Mesenchymal stem cell (in vitro differentiated cells and primary cell): ENCODE data around the gene RPL10.
A peak's percentile ranks its signal among the peaks of the same experiment; 100 is the strongest.

ENCODE experiments used
- DNase-seq: peaks from one replicate; pipeline ENCODE4 v3.0.0-alpha.2; 2013
- H2AFZ ChIP-seq: one replicate; pipeline ENCODE4 v1.6.1; 2013; ENCODE audit warnings: low read depth, mild to moderate bottlenecking, control low read depth, inconsistent platforms, low read length, moderate library complexity
- H2AK5ac ChIP-seq: 2 replicates; pipeline ENCODE4 v1.6.1; 2013; ENCODE audit warnings: low read length, moderate library complexity, mild to moderate bottlenecking, inconsistent platforms; ENCODE audit not compliant: severe bottlenecking
- H2BK120ac ChIP-seq: one replicate; pipeline ENCODE4 v1.6.1; 2013; ENCODE audit warnings: low read depth, mild to moderate bottlenecking, inconsistent platforms, low read length, moderate library complexity
- H2BK12ac ChIP-seq, 2 experiments: one replicate each; pipeline ENCODE4 v1.6.1; 2013; ENCODE audit warnings: inconsistent platforms in 2 of 2, low read length in 2 of 2, mild to moderate bottlenecking in 2 of 2, moderate library complexity in 2 of 2, control low read depth in 1 of 2
- H2BK15ac ChIP-seq: one replicate; pipeline ENCODE4 v1.6.1; 2013; ENCODE audit warnings: mild to moderate bottlenecking, low read depth, inconsistent platforms; ENCODE audit not compliant: poor library complexity, severe bottlenecking
- H2BK5ac ChIP-seq: 2 replicates; pipeline ENCODE4 v1.6.1; 2013; ENCODE audit warnings: low read depth, mild to moderate bottlenecking, low read length, control low read depth, inconsistent platforms; ENCODE audit not compliant: poor library complexity, severe bottlenecking
- H3K14ac ChIP-seq, 2 experiments: one replicate each; pipeline ENCODE4 v1.6.1; 2013; ENCODE audit warnings: inconsistent platforms in 2 of 2, low read length in 2 of 2, control low read depth in 1 of 2, mild to moderate bottlenecking in 1 of 2, moderate library complexity in 1 of 2
- H3K18ac ChIP-seq, 2 experiments: one replicate each; pipeline ENCODE4 v1.6.1; 2013; ENCODE audit warnings: inconsistent platforms in 2 of 2, low read length in 2 of 2, control low read depth in 1 of 2, low read depth in 1 of 2, mild to moderate bottlenecking in 1 of 2
- H3K23ac ChIP-seq, 2 experiments: one replicate each; pipeline ENCODE4 v1.6.1; 2013; ENCODE audit warnings: inconsistent platforms in 2 of 2, low read length in 2 of 2, mild to moderate bottlenecking in 2 of 2, moderate library complexity in 2 of 2, control low read depth in 1 of 2
- H3K27ac ChIP-seq: 2 replicates; pipeline ENCODE4 v1.5.1; 2013; ENCODE audit warnings: mild to moderate bottlenecking, moderate library complexity, low read length, control low read depth, inconsistent platforms; ENCODE audit not compliant: poor library complexity, severe bottlenecking
- H3K27me3 ChIP-seq, 2 experiments: 2 replicates each; pipeline versions ENCODE4 v1.6.1 to v1.7.0; 2013; ENCODE audit warnings: low read length in 2 of 2, mild to moderate bottlenecking in 2 of 2, moderate library complexity in 2 of 2, control low read depth in 1 of 2, inconsistent platforms in 1 of 2; ENCODE audit not compliant: control insufficient read depth in 1 of 2, insufficient read depth in 1 of 2
- H3K36me3 ChIP-seq, 2 experiments: 2 replicates each; pipeline versions ENCODE4 v1.6.1 to v1.7.0; 2013; ENCODE audit warnings: low read length in 2 of 2, control low read depth in 1 of 2, inconsistent platforms in 1 of 2, low read depth in 1 of 2, mild to moderate bottlenecking in 1 of 2; ENCODE audit not compliant: insufficient read depth in 2 of 2, control insufficient read depth in 1 of 2
- H3K4ac ChIP-seq, 2 experiments: one replicate each; pipeline ENCODE4 v1.6.1; 2013; ENCODE audit warnings: inconsistent platforms in 2 of 2, low read length in 2 of 2, mild to moderate bottlenecking in 2 of 2, moderate library complexity in 2 of 2, control low read depth in 1 of 2, low read depth in 1 of 2
- H3K4me1 ChIP-seq: 2 replicates; pipeline ENCODE4 v1.6.1; 2013; ENCODE audit warnings: low read depth, low read length, control low read depth; ENCODE audit not compliant: control insufficient read depth, insufficient read depth
- H3K4me2 ChIP-seq: 2 replicates; pipeline ENCODE4 v1.6.1; 2013; ENCODE audit warnings: low read length, mild to moderate bottlenecking, inconsistent platforms; ENCODE audit not compliant: poor library complexity, severe bottlenecking
- H3K4me3 ChIP-seq, 2 experiments: 2 replicates each; pipeline versions ENCODE4 v1.5.1 to v1.7.0; 2013; ENCODE audit warnings: low read length in 2 of 2, mild to moderate bottlenecking in 2 of 2, control low read depth in 1 of 2, low read depth in 1 of 2; ENCODE audit not compliant: insufficient read depth in 1 of 2
- H3K79me1 ChIP-seq: replicated peaks from 2 replicates; pipeline ENCODE4 v1.6.1; 2013; ENCODE audit warnings: mild to moderate bottlenecking, control low read depth, low read length, inconsistent platforms; ENCODE audit not compliant: poor library complexity, severe bottlenecking
- H3K9ac ChIP-seq: 2 replicates; pipeline ENCODE4 v1.7.0; 2013; ENCODE audit warnings: mild to moderate bottlenecking, low read length, moderate library complexity
- H3K9me3 ChIP-seq: 2 replicates; pipeline ENCODE4 v1.7.0; 2013; ENCODE audit warnings: mild to moderate bottlenecking, low read length; ENCODE audit not compliant: control insufficient read depth
- H4K8ac ChIP-seq: one replicate; pipeline ENCODE4 v1.6.1; 2013; ENCODE audit warnings: inconsistent platforms, mild to moderate bottlenecking, low read length, moderate library complexity
- H4K91ac ChIP-seq: one replicate; pipeline ENCODE4 v1.6.1; 2013; ENCODE audit warnings: mild to moderate bottlenecking, low read length, inconsistent platforms
- WGBS: methylation state at CpG from one replicate; pipeline ENCODE4 v1.1.7; 2013; ENCODE audit warnings: mixed read lengths; 5-methylcytosine and 5-hydroxymethylcytosine counted together

The RPL10 gene

DNA sequence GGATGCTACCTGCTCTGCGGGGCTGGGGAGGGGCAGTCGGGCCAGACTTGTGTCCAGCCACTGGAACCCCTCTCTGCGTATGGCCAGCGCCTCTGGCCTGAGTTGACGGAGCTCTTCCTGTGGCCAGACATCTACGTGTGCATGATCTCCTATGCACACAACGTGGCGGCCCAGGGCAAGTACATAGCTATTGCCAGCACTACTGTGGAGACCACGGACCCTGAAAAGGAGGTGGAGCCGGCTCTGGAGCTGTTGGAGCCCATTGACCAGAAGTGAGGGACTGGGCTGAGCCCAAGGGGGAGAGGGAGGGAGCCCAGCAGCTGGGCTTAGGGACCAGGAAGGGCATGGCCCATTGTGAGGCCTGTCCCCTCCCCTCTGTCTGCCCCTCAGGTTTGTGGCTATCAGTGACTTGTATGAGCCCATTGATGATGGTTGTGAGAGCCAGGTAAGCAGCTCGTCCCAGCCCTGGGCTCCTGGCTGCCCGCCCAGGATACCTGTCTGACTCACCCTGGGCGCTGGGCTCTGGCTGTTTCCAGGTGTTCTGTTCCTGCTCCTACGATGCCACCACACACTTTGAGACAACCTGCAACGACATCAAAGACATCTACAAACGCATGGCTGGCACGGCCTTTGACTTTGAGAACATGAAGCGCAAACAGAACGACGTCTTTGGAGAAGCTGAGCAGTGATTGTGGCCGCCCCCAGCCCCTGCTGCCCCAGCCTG lies 44.0 kb downstream of the RPL10 start:
- Histone ChIP-seq H3K4me3 (no peak overlapping the region), H3K9ac (no peak overlapping the region), H2AFZ (no peak overlapping the region), H3K14ac (no peak overlapping the region), H2BK5ac (no peak overlapping the region), H4K91ac (no peak overlapping the region), H3K79me1 (peaks cover 8% of the 10 kb centered on the region), H3K23ac (no peak overlapping the region), H3K4me1 (peaks cover 33% of the 10 kb centered on the region), H2BK12ac (no peak overlapping the region), H3K27ac (no peak overlapping the region), H4K8ac (peak overlapping the region; percentile 15), H3K9me3 (no peaks in the 10 kb centered on the region), H3K36me3 (peaks cover 42 to 65% of the 10 kb centered on the region in 2 experiments), H3K27me3 (no peaks in the 10 kb centered on the region), H3K4me2 (no peak overlapping the region), H2AK5ac (no peak overlapping the region), H2BK120ac (no peak overlapping the region), H2BK15ac (no peak overlapping the region), H3K18ac (no peak overlapping the region), H3K4ac (no peak overlapping the region)
- DNase-seq = no peak
- 95% methylated on average over 20 of the region's 21 CpGs for WGBS

DNA sequence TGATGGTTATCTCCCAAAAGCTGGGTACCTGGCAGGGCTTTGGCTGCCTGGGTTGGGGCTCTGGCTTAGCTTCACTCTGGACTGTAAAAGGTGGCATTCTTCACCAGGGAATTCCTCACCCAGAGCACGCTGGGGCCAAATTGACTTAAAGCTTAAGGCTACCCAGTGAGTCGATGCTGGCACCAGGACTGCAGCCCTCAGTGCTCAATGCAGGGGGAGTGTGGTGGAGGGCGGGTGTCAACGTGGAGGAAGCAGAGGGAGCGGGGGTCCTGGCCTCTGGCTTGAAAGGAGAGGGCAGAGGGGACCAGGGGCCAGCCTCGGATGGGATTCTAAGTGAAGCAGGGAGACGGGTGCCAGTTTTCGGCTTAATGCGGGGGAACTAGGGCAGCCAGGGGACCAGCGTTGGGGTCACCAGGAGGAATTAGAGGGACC lies 45.3 kb downstream of the RPL10 start:
- Histone ChIP-seq H4K91ac (peak overlapping the region; percentile 70), H3K36me3 (peaks cover 55 to 78% of the 10 kb centered on the region in 2 experiments), H3K23ac (no peak overlapping the region), H3K9ac (peak overlapping the region; percentile 81), H3K4me1 (peaks cover 29% of the 10 kb centered on the region), H3K9me3 (no peaks in the 10 kb centered on the region), H3K14ac (no peak overlapping the region), H3K4me2 (peak overlapping the region; percentile 72), H3K27ac (peak overlapping the region; percentile 47), H2AK5ac (no peak overlapping the region), H3K27me3 (no peaks in the 10 kb centered on the region), H2AFZ (no peak overlapping the region), H4K8ac (peak overlapping the region; percentile 54), H2BK15ac (no peak overlapping the region), H3K4me3 (peak overlapping the region; percentile 35 to 61), H3K4ac (peak overlapping the region in 1 of 2 experiments; percentile 84), H2BK5ac (no peak overlapping the region), H3K18ac (peak overlapping the region in 1 of 2 experiments; percentile 69), H2BK12ac (no peak overlapping the region), H3K79me1 (peaks cover 10% of the 10 kb centered on the region), H2BK120ac (no peak overlapping the region)
- WGBS = 12% methylated on average over 5 of the region's 10 CpGs
- DNase-seq = peak; percentile 7

DNA sequence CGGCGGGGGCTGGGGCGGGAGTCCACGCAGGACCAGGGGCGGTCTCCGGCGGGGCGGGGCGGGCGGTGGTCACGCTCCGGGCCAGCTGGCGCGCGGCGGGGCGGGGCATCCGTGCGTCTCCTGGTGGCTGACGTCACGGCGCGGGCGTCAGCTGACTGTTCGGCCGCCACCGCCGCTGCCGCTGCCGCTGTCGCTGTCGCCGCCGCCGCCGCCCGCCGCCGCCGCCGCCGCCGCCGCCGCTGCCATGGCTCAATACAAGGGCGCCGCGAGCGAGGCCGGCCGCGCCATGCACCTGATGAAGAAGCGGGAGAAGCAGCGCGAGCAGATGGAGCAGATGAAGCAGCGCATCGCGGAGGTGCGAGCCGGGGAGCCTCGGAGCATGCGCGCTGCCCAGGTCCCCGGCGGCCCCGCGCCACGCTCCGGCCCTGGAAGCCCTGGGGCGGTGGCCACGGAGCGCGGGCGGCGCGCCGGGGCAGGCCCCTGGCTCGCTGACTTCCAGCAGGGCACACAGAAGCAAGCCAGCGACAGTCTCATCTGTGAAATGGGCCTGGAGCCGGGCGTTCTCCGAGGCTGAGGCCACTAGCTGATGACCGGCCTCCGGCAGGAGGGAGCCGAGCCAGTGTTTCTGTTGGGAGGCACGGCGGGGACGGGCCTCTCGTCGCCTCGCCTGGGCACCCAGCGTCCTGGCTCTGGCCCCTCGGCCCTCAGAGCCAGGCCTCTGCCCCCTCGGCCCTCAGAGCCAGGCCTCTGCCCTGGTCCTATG lies 46.0 kb downstream of the RPL10 start, which contains the start of gene FAM50A:
Gene FAM50A, plus strand, starts transcription at position 150 of the 763 bp plus-strand sequence. Its CDS starts 95 bp downstream, at position 245.
- Histone ChIP-seq H4K91ac (peak within 1 kb of the TSS; percentile 70), H2BK5ac (no peak within 1 kb of the TSS), H3K23ac (no peak within 1 kb of the TSS), H4K8ac (peak within 1 kb of the TSS; percentile 91), H3K4me2 (peak within 1 kb of the TSS; percentile 72), H3K79me1 (peaks cover 11% of the 10 kb centered on the region), H2AFZ (no peak within 1 kb of the TSS), H3K27ac (peak within 1 kb of the TSS; percentile 47), H3K4me1 (peaks cover 24% of the 10 kb centered on the region), H2BK15ac (peak within 1 kb of the TSS; percentile 7), H3K27me3 (no peaks in the 10 kb centered on the region), H3K9ac (peak within 1 kb of the TSS; percentile 88), H3K4me3 (peak within 1 kb of the TSS; percentile 64 to 79), H3K14ac (peak within 1 kb of the TSS in 1 of 2 experiments; percentile 70), H2BK120ac (peak within 1 kb of the TSS; percentile 83), H3K4ac (peak within 1 kb of the TSS; percentile 81 to 92), H2AK5ac (no peak within 1 kb of the TSS), H3K9me3 (no peaks in the 10 kb centered on the region), H3K36me3 (peaks cover 61 to 80% of the 10 kb centered on the region in 2 experiments), H2BK12ac (peak within 1 kb of the TSS in 1 of 2 experiments; percentile 33), H3K18ac (peak within 1 kb of the TSS; percentile 70 to 96)
- peak; percentile 65 for DNase-seq
- 1% methylated on average over 32 of the region's 94 CpGs for WGBS

DNA sequence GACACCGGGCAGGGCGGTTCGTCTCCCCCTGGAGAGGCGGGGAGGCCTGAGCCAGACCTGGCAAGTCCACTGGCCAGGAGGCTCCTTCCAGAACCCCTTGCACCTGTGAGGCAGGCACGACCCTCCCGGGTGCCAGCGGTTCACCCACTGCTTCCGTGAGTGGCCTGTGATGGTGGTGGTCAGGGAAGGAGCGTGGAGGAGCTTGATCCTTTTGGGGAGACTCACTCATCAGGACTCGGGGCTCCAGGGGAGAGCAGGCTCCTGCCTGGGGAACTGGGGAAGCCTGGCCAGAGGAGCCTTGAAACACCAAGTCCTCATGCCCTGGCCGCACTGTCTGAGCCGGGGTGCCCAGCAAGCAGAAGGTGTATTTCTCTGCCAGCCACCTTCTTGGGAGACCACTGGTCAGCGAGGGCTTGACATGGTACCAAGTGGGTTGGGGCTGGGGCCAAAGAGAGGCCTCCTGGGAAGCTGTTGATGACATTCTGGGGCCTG lies 46.6 kb downstream of the RPL10 start:
- Histone ChIP-seq H2AK5ac (no peak overlapping the region), H2BK5ac (no peak overlapping the region), H2AFZ (no peak overlapping the region), H3K9me3 (no peaks in the 10 kb centered on the region), H3K9ac (peak overlapping the region; percentile 88), H2BK120ac (peak overlapping the region; percentile 83), H3K4ac (peak overlapping the region; percentile 81 to 92), H4K8ac (peak overlapping the region; percentile 54), H3K23ac (no peak overlapping the region), H2BK15ac (peak overlapping the region; percentile 7), H3K18ac (peak overlapping the region; percentile 70 to 96), H3K36me3 (peaks cover 66 to 80% of the 10 kb centered on the region in 2 experiments), H3K4me2 (peak overlapping the region; percentile 57), H3K4me1 (peaks cover 24% of the 10 kb centered on the region), H3K14ac (peak overlapping the region in 1 of 2 experiments; percentile 44), H3K79me1 (peaks cover 13% of the 10 kb centered on the region), H3K27me3 (no peaks in the 10 kb centered on the region), H3K27ac (no peak overlapping the region), H2BK12ac (peak overlapping the region in 1 of 2 experiments; percentile 33), H4K91ac (peak overlapping the region; percentile 56), H3K4me3 (peak overlapping the region; percentile 64 to 79)
- no peak for DNase-seq
- WGBS = 83% methylated on average over 8 of the region's 13 CpGs
